ENCODE results near the gene SLIRP.
"Not testable (repeated sequence)": the region's sequence is repeated elsewhere in the genome, so short reads cannot be mapped to it uniquely, and the experiment has no call there.

Gene SLIRP

GRCh38 chr14:77710364-77710763 is 2.5 kb downstream of the SLIRP start:
- Histone ChIP-seq H3K4me1 (ENCODE audit: insufficient read depth, low read length) (peaks cover 8% of the 10 kb centered on the region), H3K9me3 (ENCODE audit: control insufficient read depth, insufficient read depth, low read length) (no peaks in the 10 kb centered on the region), H3K9ac (ENCODE audit: low read depth, low read length) (no peak overlapping the region), H3K36me3 (ENCODE audit: insufficient read depth, low read length) (peaks cover 26% of the 10 kb centered on the region)

GRCh38 chr14:77714926-77715325 is 7.0 kb downstream of the SLIRP start:
- 0 out of 2 replicates have a peak, but pooled peaks cover 2% of the 10 kb centered on the region for H3K9me3 ChIP-seq (ENCODE audit: control insufficient read depth, insufficient read depth, low read length)
- H3K4me1 ChIP-seq (ENCODE audit: insufficient read depth, low read length): no peaks in the 10 kb centered on the region; the same call in 1 of the 2 replicates
- no peak overlapping the region for H3K9ac ChIP-seq (ENCODE audit: low read depth, low read length)
- peaks cover 50% of the 10 kb centered on the region for H3K36me3 ChIP-seq (ENCODE audit: insufficient read depth, low read length)

GRCh38 chr14:77717608-77718305 is 9.9 kb downstream of the SLIRP start:
- Histone ChIP-seq H3K9ac (ENCODE audit: low read depth, low read length) (no peak overlapping the region), H3K36me3 (ENCODE audit: insufficient read depth, low read length) (peaks cover 43% of the 10 kb centered on the region), H3K9me3 (ENCODE audit: control insufficient read depth, insufficient read depth, low read length) (0 out of 2 replicates have a peak, but pooled peaks cover 4% of the 10 kb centered on the region), H3K4me1 (ENCODE audit: insufficient read depth, low read length) (no peaks in the 10 kb centered on the region)

GRCh38 chr14:77721437-77721836 is 13.5 kb downstream of the SLIRP start:
- Histone ChIP-seq H3K4me1 (ENCODE audit: insufficient read depth, low read length) (no peaks in the 10 kb centered on the region), H3K36me3 (ENCODE audit: insufficient read depth, low read length) (peaks cover 34% of the 10 kb centered on the region), H3K9ac (ENCODE audit: low read depth, low read length) (no peak overlapping the region), H3K9me3 (ENCODE audit: control insufficient read depth, insufficient read depth, low read length) (0 out of 2 replicates have a peak, but pooled peaks cover 4% of the 10 kb centered on the region)

GRCh38 chr14:77722301-77722700 is 14.4 kb downstream of the SLIRP start:
- H3K4me1 ChIP-seq (ENCODE audit: insufficient read depth, low read length): no peaks in the 10 kb centered on the region
- peaks cover 30% of the 10 kb centered on the region for H3K36me3 ChIP-seq (ENCODE audit: insufficient read depth, low read length)
- H3K9me3 ChIP-seq (ENCODE audit: control insufficient read depth, insufficient read depth, low read length): 0 out of 2 replicates have a peak, but pooled peaks cover 4% of the 10 kb centered on the region
- no peak overlapping the region for H3K9ac ChIP-seq (ENCODE audit: low read depth, low read length)

GRCh38 chr14:77730976-77731497 is 23.1 kb downstream of the SLIRP start:
- H3K36me3 ChIP-seq (ENCODE audit: insufficient read depth, low read length): peaks cover 20% of the 10 kb centered on the region
- H3K9me3 ChIP-seq (ENCODE audit: control insufficient read depth, insufficient read depth, low read length): no peaks in the 10 kb centered on the region
- no peaks in the 10 kb centered on the region for H3K4me1 ChIP-seq (ENCODE audit: insufficient read depth, low read length)
- H3K9ac ChIP-seq (ENCODE audit: low read depth, low read length): no peak overlapping the region

- Histone ChIP-seq H3K36me3 (ENCODE audit: insufficient read depth, low read length) (peaks cover 7% of the 10 kb centered on the region), H3K9ac (ENCODE audit: low read depth, low read length) (no peak overlapping the region), H3K4me1 (ENCODE audit: insufficient read depth, low read length) (no peaks in the 10 kb centered on the region), H3K9me3 (ENCODE audit: control insufficient read depth, insufficient read depth, low read length) (no peaks in the 10 kb centered on the region)
Measured at GRCh38 chr14:77738559-77739250, 30.8 kb downstream of the SLIRP start.

- Histone ChIP-seq H3K36me3 (ENCODE audit: insufficient read depth, low read length) (peaks cover 15% of the 10 kb centered on the region), H3K9ac (ENCODE audit: low read depth, low read length) (no peak overlapping the region), H3K9me3 (ENCODE audit: control insufficient read depth, insufficient read depth, low read length) (no peaks in the 10 kb centered on the region), H3K4me1 (ENCODE audit: insufficient read depth, low read length) (no peaks in the 10 kb centered on the region)
Measured at GRCh38 chr14:77741438-77741837, 33.5 kb downstream of the SLIRP start.

- no peaks in the 10 kb centered on the region for H3K4me1 ChIP-seq (ENCODE audit: insufficient read depth, low read length)
- peaks cover 22% of the 10 kb centered on the region for H3K36me3 ChIP-seq (ENCODE audit: insufficient read depth, low read length)
- no peaks in the 10 kb centered on the region for H3K9me3 ChIP-seq (ENCODE audit: control insufficient read depth, insufficient read depth, low read length)
- no peak overlapping the region for H3K9ac ChIP-seq (ENCODE audit: low read depth, low read length)
Measured at GRCh38 chr14:77746064-77746702, 38.3 kb downstream of the SLIRP start.

- H3K9ac ChIP-seq (ENCODE audit: low read depth, low read length); H3K9me3 ChIP-seq (ENCODE audit: control insufficient read depth, insufficient read depth, low read length); H3K4me1 ChIP-seq (ENCODE audit: insufficient read depth, low read length): not testable (repeated sequence)
- H3K36me3 ChIP-seq (ENCODE audit: insufficient read depth, low read length): peaks cover 22% of the 10 kb centered on the region
Measured at GRCh38 chr14:77747425-77747824, 39.5 kb downstream of the SLIRP start.

- Histone ChIP-seq H3K36me3 (ENCODE audit: insufficient read depth, low read length) (peaks cover 16% of the 10 kb centered on the region), H3K9me3 (ENCODE audit: control insufficient read depth, insufficient read depth, low read length) (no peaks in the 10 kb centered on the region), H3K4me1 (ENCODE audit: insufficient read depth, low read length) (no peaks in the 10 kb centered on the region), H3K9ac (ENCODE audit: low read depth, low read length) (no peak overlapping the region)
Measured at GRCh38 chr14:77752266-77752665, 44.4 kb downstream of the SLIRP start.

GRCh38 chr14:77752799-77753516 is 45.1 kb downstream of the SLIRP start:
- H3K9ac ChIP-seq (ENCODE audit: low read depth, low read length): no peak overlapping the region

GRCh38 chr14:77760381-77761204 is 52.7 kb downstream of the SLIRP start, which contains the start of gene SNW1:
Gene SNW1 (minus strand): TSS chr14:77761156. CDS start chr14:77761127, 29 bp downstream.
- peak within 1 kb of the TSS; percentile 99 for H3K9ac ChIP-seq (ENCODE audit: low read depth, low read length)
- H3K9me3 ChIP-seq (ENCODE audit: control insufficient read depth, insufficient read depth, low read length): no peaks in the 10 kb centered on the region
- peaks cover 18% of the 10 kb centered on the region for H3K4me1 ChIP-seq (ENCODE audit: insufficient read depth, low read length)

More at GRCh38 chr14:77752799-77753516, 45.1 kb downstream of the SLIRP start:
- Histone ChIP-seq H3K4me1 (ENCODE audit: insufficient read depth, low read length) (no peaks in the 10 kb centered on the region), H3K9me3 (ENCODE audit: control insufficient read depth, insufficient read depth, low read length) (no peaks in the 10 kb centered on the region), H3K36me3 (ENCODE audit: insufficient read depth, low read length) (peaks cover 16% of the 10 kb centered on the region)

More at GRCh38 chr14:77760381-77761204, 52.7 kb downstream of the SLIRP start, which contains the start of gene SNW1:
- no peaks in the 10 kb centered on the region; the same call in none of the 2 replicates for H3K36me3 ChIP-seq (ENCODE audit: insufficient read depth, low read length)

Data from ES-I3 (cell line).